Smooth muscle cell (in vitro differentiated cells): ENCODE results near the gene MTM1. TPM values are rescaled to one million over a fixed set of nuclear protein-coding genes. Genes with fewer than 3 reads are reported as not detected.

Experiments
- DNase-seq: peaks from one replicate; lab custom pipeline; 2025; ENCODE audit not compliant: unreplicated experiment; lab: John Stamatoyannopoulos, UW
- H2AFZ ChIP-seq: fragments of 200-600 bp; sonication (generic); 2 replicates; pipeline ENCODE4 v1.6.0; 2016; ENCODE audit warnings: antibody characterized with exemption, low read depth, mild to moderate bottlenecking
- H3F3A ChIP-seq: fragments of 200-600 bp; sonication (generic); 2 replicates; pipeline ENCODE4 v1.6.0; 2017; ENCODE audit warnings: antibody characterized with exemption, low read depth
- H3K27ac ChIP-seq: fragments of 200-600 bp; sonication (generic); 2 replicates; pipeline ENCODE4 v1.5.1; 2016; ENCODE audit warnings: low read depth, mild to moderate bottlenecking
- H3K27me3 ChIP-seq: fragments of 200-600 bp; sonication (generic); 2 replicates; pipeline ENCODE4 v1.6.1; 2016; ENCODE audit warnings: low read depth, mild to moderate bottlenecking
- H3K36me3 ChIP-seq: fragments of 200-600 bp; sonication (generic); 2 replicates; pipeline ENCODE4 v1.5.1; 2016; ENCODE audit warnings: low read depth
- H3K4me1 ChIP-seq: fragments of 200-600 bp; sonication (generic); 2 replicates; pipeline ENCODE4 v1.5.1; 2016; ENCODE audit warnings: low read depth
- H3K4me2 ChIP-seq: fragments of 200-600 bp; sonication (generic); 2 replicates; pipeline ENCODE4 v1.6.0; 2016; ENCODE audit warnings: mild to moderate bottlenecking
- H3K4me3 ChIP-seq: fragments of 200-600 bp; sonication (generic); 2 replicates; pipeline ENCODE4 v1.5.1; 2016; ENCODE audit warnings: mild to moderate bottlenecking
- H3K79me2 ChIP-seq: fragments of 200-600 bp; sonication (generic); 2 replicates; pipeline ENCODE4 v1.6.0; 2016; ENCODE audit warnings: low read depth, mild to moderate bottlenecking
- H3K9ac ChIP-seq: fragments of 200-600 bp; sonication (generic); 2 replicates; pipeline ENCODE4 v1.6.0; 2016; ENCODE audit warnings: low read depth
- H3K9me3 ChIP-seq: fragments of 200-600 bp; sonication (generic); replicated peaks from 2 replicates; pipeline ENCODE4 v1.5.1; 2016; ENCODE audit warnings: low read depth
- H4K20me1 ChIP-seq: fragments of 200-600 bp; sonication (generic); 2 replicates; pipeline ENCODE4 v1.6.0; 2016; ENCODE audit warnings: low read depth
- CTCF ChIP-seq: fragments of 200-600 bp; sonication (generic); IDR thresholded peaks from 2 replicates; pipeline ENCODE4 v1.5.1; 2017; ENCODE audit warnings: borderline replicate concordance, mild to moderate bottlenecking, antibody characterized with exemption; ENCODE audit not compliant: insufficient read depth, poor library complexity, severe bottlenecking
- WGBS: methylation state at CpG from one replicate; pipeline ENCODE4 v1.1.7; 2016; ENCODE audit warnings: low lambda C conversion rate; 5-methylcytosine and 5-hydroxymethylcytosine counted together
- polyA plus RNA-seq: library from polyadenylated mRNA; unstranded; fragments of >200 nt; fragmentation: Nextera tagmentation; extraction: Ambion mirVana; gene quantifications from 2 replicates; pipeline ENCODE4 v1.2.1, GENCODE V29; 2016
- total RNA-seq: library from RNA; depleted of rRNA; stranded (reverse); fragments of >200 nt; gene quantifications from 2 replicates; pipeline ENCODE4 v1.2.3, GENCODE V29; 2014

The MTM1 gene
- total and polyA plus RNA-seq, 2 experiments from 2014 or later: 5.1 to 12.9 TPM

- H3K36me3 ChIP-seq: no peaks in the 10 kb centered on the region
- no peak for TF ChIP-seq CTCF
- no peak overlapping the region for H3K4me3 ChIP-seq
- WGBS: 57% methylated on average over 3 of the region's 3 CpGs
- H3K79me2 ChIP-seq: no peaks in the 10 kb centered on the region
- H3K4me2 ChIP-seq: no peak overlapping the region
- no peaks in the 10 kb centered on the region for H3K9me3 ChIP-seq
- DNase-seq: no peak
- no peak overlapping the region for H3K9ac ChIP-seq
- H3K4me1 ChIP-seq: no peaks in the 10 kb centered on the region
- H3K27me3 ChIP-seq: no peaks in the 10 kb centered on the region
- no peak overlapping the region for H3K27ac ChIP-seq
- no peaks in the 10 kb centered on the region for H3F3A ChIP-seq
- no peak overlapping the region for H2AFZ ChIP-seq
- H4K20me1 ChIP-seq: no peaks in the 10 kb centered on the region
Measured at GRCh38 chrX:150564838-150565237, 3.6 kb upstream of the MTM1 start.

- H4K20me1 ChIP-seq: no peaks in the 10 kb centered on the region
- no peak for DNase-seq
- no peaks in the 10 kb centered on the region for H3K9me3 ChIP-seq
- H2AFZ ChIP-seq: no peak overlapping the region
- no peaks in the 10 kb centered on the region for H3K36me3 ChIP-seq
- H3K4me3 ChIP-seq: no peak overlapping the region
- H3K4me1 ChIP-seq: no peaks in the 10 kb centered on the region
- no peak overlapping the region for H3K27ac ChIP-seq
- H3K79me2 ChIP-seq: peaks cover 5% of the 10 kb centered on the region
- no peak for TF ChIP-seq CTCF
- H3K27me3 ChIP-seq: no peaks in the 10 kb centered on the region
- no peaks in the 10 kb centered on the region for H3F3A ChIP-seq
- WGBS: 75% methylated on average over 5 of the region's 5 CpGs
- no peak overlapping the region for H3K9ac ChIP-seq
- H3K4me2 ChIP-seq: no peak overlapping the region
Measured at GRCh38 chrX:150565551-150565950, 2.9 kb upstream of the MTM1 start.

- no peak overlapping the region for H3K9ac ChIP-seq
- H3K4me3 ChIP-seq: no peak overlapping the region
- no peak for DNase-seq
- H3K4me2 ChIP-seq: no peak overlapping the region
- peak overlapping the region; percentile 72 for H2AFZ ChIP-seq
- H3K9me3 ChIP-seq: no peaks in the 10 kb centered on the region
- no peaks in the 10 kb centered on the region for H3K36me3 ChIP-seq
- WGBS: 33% methylated on average over 3 of the region's 3 CpGs
- no peak overlapping the region for H3K27ac ChIP-seq
- peaks cover 11% of the 10 kb centered on the region for H3K79me2 ChIP-seq
- no peaks in the 10 kb centered on the region for H3F3A ChIP-seq
- TF ChIP-seq CTCF: no peak
- no peaks in the 10 kb centered on the region for H3K27me3 ChIP-seq
- no peaks in the 10 kb centered on the region for H4K20me1 ChIP-seq
- H3K4me1 ChIP-seq: no peaks in the 10 kb centered on the region
Measured at GRCh38 chrX:150566734-150567182, 1.7 kb upstream of the MTM1 start.

GRCh38 chrX:150567645-150568319 lies 639 bp upstream of the MTM1 start:
- H3K79me2 ChIP-seq: peaks cover 11% of the 10 kb centered on the region
- H3K4me3 ChIP-seq: peak overlapping the region; percentile 33
- peak overlapping the region; percentile 48 for H2AFZ ChIP-seq
- H3F3A ChIP-seq: no peaks in the 10 kb centered on the region
- H3K4me1 ChIP-seq: no peaks in the 10 kb centered on the region
- no peak overlapping the region for H3K9ac ChIP-seq
- no peak for TF ChIP-seq CTCF
- peak overlapping the region; percentile 70 for H3K4me2 ChIP-seq
- no peak overlapping the region for H3K27ac ChIP-seq
- H3K27me3 ChIP-seq: no peaks in the 10 kb centered on the region
- H4K20me1 ChIP-seq: no peaks in the 10 kb centered on the region
- DNase-seq: no peak
- H3K36me3 ChIP-seq: no peaks in the 10 kb centered on the region
- H3K9me3 ChIP-seq: no peaks in the 10 kb centered on the region
- 67% methylated on average over 23 of the region's 23 CpGs for WGBS
